ENCODE measurements around the gene LMO2. TPM values are rescaled to one million over a fixed set of nuclear protein-coding genes. Genes with fewer than 3 reads are reported as not detected.

Gene LMO2
- total RNA-seq, 1 donor from 2014 or later, result 1.8 TPM

DNA sequence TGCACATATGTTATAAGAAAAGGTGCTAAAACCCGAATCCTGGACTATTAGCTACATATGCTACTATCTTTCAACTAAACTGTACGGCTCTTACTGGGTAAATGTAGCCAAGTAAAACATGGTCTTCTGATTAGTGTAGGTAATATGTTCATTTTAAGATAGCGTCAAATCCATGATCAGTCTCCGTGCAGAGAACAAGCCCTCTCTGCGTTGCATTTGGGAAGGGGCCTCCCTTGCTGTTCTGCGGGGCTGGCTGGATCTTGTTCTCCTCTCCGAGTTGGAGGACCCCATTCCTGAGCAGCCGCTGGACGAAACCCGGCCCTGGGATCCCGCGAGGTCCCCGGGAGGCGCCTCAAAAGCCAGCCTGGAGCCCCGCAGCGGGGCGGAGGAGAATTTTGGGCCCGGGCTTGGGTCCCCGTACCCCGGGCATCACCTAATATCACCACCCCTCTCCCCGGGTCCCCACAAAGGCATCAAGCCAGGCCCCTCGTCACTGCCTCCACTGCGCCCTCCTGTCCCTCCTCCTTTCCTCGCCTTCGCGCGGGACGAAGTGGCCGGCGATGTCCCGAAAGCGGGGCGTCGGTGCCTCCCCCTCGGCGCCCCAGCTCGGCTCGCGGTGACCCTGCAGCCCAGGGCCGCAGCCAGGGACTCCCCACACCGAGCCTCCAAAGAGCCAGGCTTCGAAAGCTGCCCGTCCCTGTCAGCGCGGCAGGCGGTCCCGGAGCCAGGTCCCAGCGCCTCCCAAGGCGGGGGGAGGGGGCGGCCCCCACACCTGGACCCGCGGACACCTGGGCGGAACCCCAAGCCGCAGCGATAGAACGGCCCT, 63.1 kb downstream of the LMO2 start:
- Mint-ChIP-seq H3K36me3 (ENCODE audit: low read depth, unreplicated experiment) (no peaks in the 10 kb centered on the region), H3K9me3 (ENCODE audit: unreplicated experiment) (no peaks in the 10 kb centered on the region), H3K27ac (ENCODE audit: unreplicated experiment) (no peak overlapping the region), H3K27me3 (ENCODE audit: low read depth, unreplicated experiment) (peaks cover 33% of the 10 kb centered on the region), H3K4me3 (ENCODE audit: unreplicated experiment) (peak overlapping the region; percentile 83), H3K4me1 (ENCODE audit: low read depth, unreplicated experiment) (peaks cover 4% of the 10 kb centered on the region)
- Histone ChIP-seq H3K36me3 (ENCODE audit: insufficient read depth, low read length) (no peaks in the 10 kb centered on the region), H3K27me3 (ENCODE audit: insufficient read depth, low read length) (peaks cover 7% of the 10 kb centered on the region), H4K20me1 (ENCODE audit: insufficient read depth, low read length) (no peaks in the 10 kb centered on the region), H3K27ac (ENCODE audit: low read depth, low read length) (no peak overlapping the region), H3K9ac (ENCODE audit: low read length) (peak overlapping the region; percentile 62), H3K9me3 (ENCODE audit: insufficient read depth, low read depth, low read length) (no peaks in the 10 kb centered on the region), H2AFZ (ENCODE audit: low read depth, low read length) (peak overlapping the region; percentile 77), H3K79me2 (ENCODE audit: insufficient read depth, low read length) (no peaks in the 10 kb centered on the region), H3K4me2 (ENCODE audit: low read length) (peak overlapping the region; percentile 92), H3K4me3 (ENCODE audit: insufficient read depth, low read depth, low read length) (peak overlapping the region; percentile 55), H3K4me1 (ENCODE audit: insufficient read depth, low read length) (peaks cover 8% of the 10 kb centered on the region)
- FAIRE-seq, result no peak
- no peak for DNase-seq (ENCODE audit: low read depth)
- TF ChIP-seq, protein P1, sequence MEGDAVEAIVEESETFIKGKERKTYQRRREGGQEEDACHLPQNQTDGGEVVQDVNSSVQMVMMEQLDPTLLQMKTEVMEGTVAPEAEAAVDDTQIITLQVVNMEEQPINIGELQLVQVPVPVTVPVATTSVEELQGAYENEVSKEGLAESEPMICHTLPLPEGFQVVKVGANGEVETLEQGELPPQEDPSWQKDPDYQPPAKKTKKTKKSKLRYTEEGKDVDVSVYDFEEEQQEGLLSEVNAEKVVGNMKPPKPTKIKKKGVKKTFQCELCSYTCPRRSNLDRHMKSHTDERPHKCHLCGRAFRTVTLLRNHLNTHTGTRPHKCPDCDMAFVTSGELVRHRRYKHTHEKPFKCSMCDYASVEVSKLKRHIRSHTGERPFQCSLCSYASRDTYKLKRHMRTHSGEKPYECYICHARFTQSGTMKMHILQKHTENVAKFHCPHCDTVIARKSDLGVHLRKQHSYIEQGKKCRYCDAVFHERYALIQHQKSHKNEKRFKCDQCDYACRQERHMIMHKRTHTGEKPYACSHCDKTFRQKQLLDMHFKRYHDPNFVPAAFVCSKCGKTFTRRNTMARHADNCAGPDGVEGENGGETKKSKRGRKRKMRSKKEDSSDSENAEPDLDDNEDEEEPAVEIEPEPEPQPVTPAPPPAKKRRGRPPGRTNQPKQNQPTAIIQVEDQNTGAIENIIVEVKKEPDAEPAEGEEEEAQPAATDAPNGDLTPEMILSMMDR (IDR thresholded peaks at IDR 0.05; ENCODE audit: insufficient read depth, low read depth, low read length), result no peak
- peak; percentile 55 for TF ChIP-seq EZH2 (IDR thresholded peaks at IDR 0.05; ENCODE audit: insufficient read depth, low read length)

DNA sequence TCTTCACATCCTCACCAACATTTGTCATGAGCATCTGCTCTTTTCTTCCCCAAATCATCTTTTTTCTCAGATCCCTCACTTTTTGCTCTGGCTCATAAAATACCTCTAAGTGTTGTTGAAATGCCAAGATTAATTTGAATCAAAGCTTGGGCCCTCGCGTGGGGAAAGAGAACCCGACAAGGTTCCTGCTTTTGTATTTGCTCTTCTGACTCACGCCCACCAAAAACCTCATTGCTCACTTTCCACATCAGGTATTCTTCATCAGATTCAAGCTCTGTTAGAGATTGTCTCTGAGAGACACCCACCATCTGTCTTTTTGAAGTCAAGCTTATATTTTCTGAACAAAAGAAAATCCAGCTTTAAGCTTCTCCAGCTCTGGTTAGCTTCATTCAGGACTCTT, 64.7 kb downstream of the LMO2 start:
- no peak overlapping the region for H3K4me3 ChIP-seq (ENCODE audit: insufficient read depth, low read depth, low read length)
- peaks cover 40% of the 10 kb centered on the region for H3K27me3 Mint-ChIP-seq (ENCODE audit: low read depth, unreplicated experiment)
- H2AFZ ChIP-seq (ENCODE audit: low read depth, low read length), result no peak overlapping the region
- no peak for TF ChIP-seq EZH2 (IDR thresholded peaks at IDR 0.05; ENCODE audit: insufficient read depth, low read length)
- TF ChIP-seq, protein P1 (IDR thresholded peaks at IDR 0.05; ENCODE audit: insufficient read depth, low read depth, low read length), result no peak
- no peaks in the 10 kb centered on the region for H3K36me3 Mint-ChIP-seq (ENCODE audit: low read depth, unreplicated experiment)
- no peak overlapping the region for H3K4me3 Mint-ChIP-seq (ENCODE audit: unreplicated experiment)
- H3K4me2 ChIP-seq (ENCODE audit: low read length), result no peak overlapping the region
- H3K4me1 Mint-ChIP-seq (ENCODE audit: low read depth, unreplicated experiment), result peaks cover 4% of the 10 kb centered on the region
- no peaks in the 10 kb centered on the region for H3K36me3 ChIP-seq (ENCODE audit: insufficient read depth, low read length)
- no peaks in the 10 kb centered on the region for H3K79me2 ChIP-seq (ENCODE audit: insufficient read depth, low read length)
- no peak overlapping the region for H3K9ac ChIP-seq (ENCODE audit: low read length)
- no peaks in the 10 kb centered on the region for H4K20me1 ChIP-seq (ENCODE audit: insufficient read depth, low read length)
- no peak for DNase-seq (ENCODE audit: low read depth)
- FAIRE-seq, result no peak
- H3K9me3 Mint-ChIP-seq (ENCODE audit: unreplicated experiment), result no peaks in the 10 kb centered on the region
- peaks cover 8% of the 10 kb centered on the region for H3K4me1 ChIP-seq (ENCODE audit: insufficient read depth, low read length)
- H3K9me3 ChIP-seq (ENCODE audit: insufficient read depth, low read depth, low read length), result no peaks in the 10 kb centered on the region
- no peak overlapping the region for H3K27ac Mint-ChIP-seq (ENCODE audit: unreplicated experiment)
- H3K27me3 ChIP-seq (ENCODE audit: insufficient read depth, low read length), result peaks cover 4% of the 10 kb centered on the region
- no peak overlapping the region for H3K27ac ChIP-seq (ENCODE audit: low read depth, low read length)

Data from astrocyte (in vitro differentiated cells and primary cell).